GM12878 (cell line): ENCODE results near the gene PRPF18. TPM values are rescaled to one million over a fixed set of nuclear protein-coding genes. Genes with fewer than 3 reads are reported as not detected.

Source experiments
- PML ChIP-seq: IDR thresholded peaks from 2 replicates; pipeline ENCODE4 v1.6.1; 2012; ENCODE audit warnings: low read length, inconsistent platforms
- RELA ChIP-seq: fragments of 450-650 bp; IDR thresholded peaks from 2 replicates; pipeline ENCODE4 v1.8.0; 2014; ENCODE audit warnings: borderline replicate concordance; ENCODE audit not compliant: partially characterized antibody
- REST ChIP-seq: IDR thresholded peaks from 2 replicates; pipeline ENCODE4 v1.6.1; 2012; ENCODE audit warnings: mild to moderate bottlenecking, low read depth, low read length
- SMAD1 ChIP-seq: fragments of 450-650 bp; IDR thresholded peaks from 2 replicates; pipeline ENCODE4 v1.6.1; 2018; ENCODE audit warnings: mild to moderate bottlenecking, low read depth; ENCODE audit not compliant: partially characterized antibody
- YBX1 ChIP-seq: fragments of 450-650 bp; IDR thresholded peaks from 2 replicates; pipeline ENCODE4 v1.6.1; 2016; ENCODE audit warnings: antibody characterized with exemption
- ZBTB40 ChIP-seq: fragments of 450-650 bp; IDR thresholded peaks from 2 replicates; pipeline ENCODE4 v1.6.1; 2016; ENCODE audit warnings: mild to moderate bottlenecking, moderate library complexity, borderline replicate concordance
- ZZZ3 ChIP-seq: IDR thresholded peaks from 2 replicates; pipeline ENCODE4 v1.6.1; 2011; ENCODE audit warnings: low read depth; ENCODE audit not compliant: control insufficient read depth, insufficient read length
- polyA plus RNA-seq, 11 experiments: library from polyadenylated mRNA; depleted of rRNA in 4 of 11; unstranded in 6 of 11; stranded (reverse) in 5 of 11; fragments of >200 nt; fragmentation: Nextera tagmentation in 4 of 11; fragmentation: Illumina TruSeq in 1 of 11; extraction: Ambion mirVana in 4 of 11; extraction: Trizol in 1 of 11; gene quantifications; 1 replicate in 1 of 11; 2 replicates in 10 of 11; pipeline versions ENCODE4 v1.2.1 to v1.2.3, GENCODE V29; 2011 to 2016; ENCODE audit warnings: inconsistent platforms in 2 of 11, missing spikeins in 2 of 11, low read depth in 1 of 11
- total RNA-seq, 4 experiments: library from RNA; depleted of rRNA in 3 of 4; stranded (reverse); fragments of >200 nt in 3 of 4; fragmentation: Illumina TruSeq in 1 of 4; extraction: Trizol in 1 of 4; gene quantifications; 2 replicates each; pipeline versions ENCODE4 v1.2.1 to v1.2.3, GENCODE V29; 2013 to 2021

PRPF18 gene
- total and polyA plus RNA-seq, 10 of the 15 experiments (the other 5 are each of a cell fraction or from before 2014, with no cell fraction given), result 15.6 to 35.8 (median 28.8) TPM

- TF ChIP-seq ZBTB40 (no peak), YBX1 (no peak), SMAD1 (no peak), REST (no peak), RELA (no peak), ZZZ3 (no peak), PML (no peak)
- TF ChIP-seq, all 136 proteins: peak for 0
These were observed 22.2 kb upstream of the PRPF18 start (continued) for GRCh38 chr10:13564576-13564975.
